Measurements from ENCODE around the gene KRTAP4-3. TPM values are rescaled to one million over a fixed set of nuclear protein-coding genes. Genes with fewer than 3 reads are reported as not detected.

KRTAP4-3 gene
- total and polyA plus RNA-seq, 2 of the 8 experiments (the other 6 are each of a cell fraction or from before 2014, with no cell fraction given), result not detected

DNA sequence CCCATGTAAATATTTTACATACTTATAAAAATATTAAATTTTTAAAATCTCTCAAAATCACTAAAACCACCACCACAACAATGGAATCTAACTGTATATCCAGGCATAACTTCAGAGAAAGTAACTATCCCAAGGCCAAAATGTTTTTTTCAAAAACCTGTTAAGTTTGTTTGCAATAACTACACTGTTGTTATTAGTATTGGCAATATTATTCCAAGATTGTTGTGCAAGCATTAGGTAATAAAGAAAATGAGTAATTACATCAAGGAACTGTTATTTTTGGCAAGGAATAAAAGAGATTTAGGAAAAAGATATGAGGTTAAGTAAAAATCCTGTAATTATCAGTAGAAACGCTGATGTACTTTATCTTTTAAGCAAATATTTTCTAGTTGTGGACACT is 40.6 kb downstream of the KRTAP4-3 start:
- Histone ChIP-seq H3K4me2 (ENCODE audit: insufficient read depth in 1 of 2, low read depth in 2 of 2, low read length in 2 of 2) (no peak overlapping the region), H2AK5ac (ENCODE audit: low read depth, low read length) (no peak overlapping the region), H2AFZ (ENCODE audit: low read length) (no peak overlapping the region), H4K91ac (replicated peaks; ENCODE audit: insufficient read length, low read length) (no peak overlapping the region), H2BK5ac (ENCODE audit: low read depth, low read length) (no peak overlapping the region), H3K79me1 (ENCODE audit: low read depth, low read length) (no peaks in the 10 kb centered on the region), H3K56ac (replicated peaks; ENCODE audit: insufficient read length, low read depth, low read length) (no peak overlapping the region), H2BK20ac (ENCODE audit: low read length) (no peak overlapping the region), H2BK15ac (ENCODE audit: low read length) (no peak overlapping the region), H3K79me2 (ENCODE audit: control insufficient read depth in 1 of 2, insufficient read depth in 2 of 2, low read length in 2 of 2) (no peaks in the 10 kb centered on the region), H3K23ac (ENCODE audit: insufficient read length) (no peak overlapping the region), H2BK12ac (ENCODE audit: low read depth, low read length) (no peak overlapping the region), H4K5ac (ENCODE audit: insufficient read length, low read depth, low read length) (no peak overlapping the region), H3K36me3 (ENCODE audit: control insufficient read depth in 2 of 4, insufficient read depth in 4 of 4, low read length in 3 of 4) (no peaks in the 10 kb centered on the region), H3K4ac (replicated peaks; ENCODE audit: insufficient read length, low read depth, low read length) (no peak overlapping the region), H2BK120ac (replicated peaks; ENCODE audit: low read depth, low read length) (no peak overlapping the region), H3K4me1 (replicated peaks in 1 of 4; ENCODE audit: control insufficient read depth in 3 of 4, insufficient read depth in 4 of 4, low read length in 3 of 4) (no peaks in the 10 kb centered on the region), H3K4me3 (ENCODE audit: extremely low read depth in 1 of 4, insufficient read depth in 2 of 4, low read depth in 3 of 4, low read length in 4 of 4) (no peak overlapping the region), H3K27me3 (replicated peaks in 1 of 4; ENCODE audit: control insufficient read depth in 3 of 4, extremely low read depth in 1 of 4, insufficient read depth in 3 of 4, low read length in 3 of 4) (no peaks in the 10 kb centered on the region), H4K8ac (ENCODE audit: extremely low read depth, insufficient read depth, low read length) (no peak overlapping the region), H3K9me3 (ENCODE audit: insufficient read depth in 2 of 2, low read depth in 1 of 2, low read length in 1 of 2) (0 out of 4 replicates have a peak, but pooled peaks cover 0 to 5% of the 10 kb centered on the region in 2 experiments), H3K9ac (replicated peaks in 1 of 4; ENCODE audit: extremely low read depth in 1 of 4, low read depth in 3 of 4, low read length in 3 of 4) (no peak overlapping the region), H3K18ac (ENCODE audit: extremely low read depth, low read length) (no peak overlapping the region), H4K20me1 (replicated peaks in 1 of 2; ENCODE audit: control insufficient read depth in 1 of 2, insufficient read depth in 2 of 2, low read length in 2 of 2) (no peaks in the 10 kb centered on the region), H3K23me2 (ENCODE audit: low read depth, low read length) (no peaks in the 10 kb centered on the region), H3K27ac (ENCODE audit: low read depth, low read length) (no peak overlapping the region), H3K14ac (ENCODE audit: insufficient read length) (no peak overlapping the region)
- no peak for DNase-seq (ENCODE audit: low read depth in 1 of 2, low spot score in 2 of 2)
- 95% methylated on average over 1 of the region's 1 CpG; no CpG with 5 or more reads in 1 of the 2 experiments for WGBS, 2 experiments (ENCODE audit: extremely low coverage in 1 of 2, insufficient coverage in 1 of 2, insufficient read length in 1 of 2, insufficient replicate concordance in 2 of 2, low coverage in 1 of 2, low lambda C conversion rate in 2 of 2, missing lambda C conversion rate in 1 of 2)
- FAIRE-seq, result no peak
- ChIA-PET CTCF (ENCODE audit: partially characterized antibody) (no interaction called here), POLR2A (ENCODE audit: partially characterized antibody) (no interaction called here)
- TF ChIP-seq SP4 (IDR thresholded peaks at IDR 0.05; ENCODE audit: low read length), result no peak
- TF ChIP-seq EP300 (IDR thresholded peaks at IDR 0.05; ENCODE audit: borderline replicate concordance in 1 of 2, low read depth in 2 of 2, low read length in 2 of 2), result no peak
- TF ChIP-seq NANOG (IDR thresholded peaks at IDR 0.05; ENCODE audit: insufficient read depth, low read depth, low read length, poor library complexity, severe bottlenecking), result no peak
- TF ChIP-seq, protein P1, sequence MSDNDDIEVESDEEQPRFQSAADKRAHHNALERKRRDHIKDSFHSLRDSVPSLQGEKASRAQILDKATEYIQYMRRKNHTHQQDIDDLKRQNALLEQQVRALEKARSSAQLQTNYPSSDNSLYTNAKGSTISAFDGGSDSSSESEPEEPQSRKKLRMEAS (IDR thresholded peaks at IDR 0.05), result no peak

All from H1 (cell line).